ENCODE measurements around the gene C9orf78.
A peak's percentile ranks its signal among the peaks of the same experiment; 100 is the strongest.

C9orf78 gene

DNA sequence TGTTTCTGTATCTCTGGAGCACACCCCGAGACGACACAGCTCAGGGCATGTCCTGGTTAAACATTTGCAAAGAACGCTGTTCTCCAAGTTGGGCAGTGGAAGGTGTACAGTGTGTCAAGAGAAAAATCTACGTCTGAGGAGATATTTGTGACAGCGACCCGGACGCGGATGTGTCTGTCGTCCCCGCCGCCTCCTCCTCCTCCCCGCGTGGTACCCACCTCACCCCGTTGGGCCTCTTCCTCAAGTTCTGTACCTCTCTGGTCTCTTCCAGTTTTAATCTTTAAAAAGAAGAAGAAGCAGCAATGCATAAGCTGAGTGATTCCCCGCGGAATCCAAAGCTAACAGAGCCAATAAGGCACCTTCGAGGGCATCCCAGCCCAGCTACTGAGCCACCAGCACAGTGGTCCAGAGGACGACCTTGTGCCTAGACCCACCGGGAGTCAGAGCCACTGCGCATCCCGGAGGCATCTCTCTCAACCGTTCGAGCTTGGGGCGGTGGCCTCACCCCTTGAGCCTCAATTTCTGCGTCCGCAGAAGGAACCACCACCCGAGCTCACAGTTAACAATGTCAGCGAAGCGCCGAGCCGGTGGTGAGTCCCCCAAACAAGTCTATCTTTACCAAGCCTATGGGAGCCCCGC lies 467 bp downstream of the C9orf78 start:
- DNase-seq (ENCODE audit: low read depth in 1 of 2, low spot score in 1 of 2): peak in 1 of 2 experiments; percentile 54
- Histone ChIP-seq H3K4me3 (replicated peaks; ENCODE audit: insufficient read depth, low read length) (peak overlapping the region; percentile 100), H3K27me3 (ENCODE audit: insufficient read depth, poor library complexity, severe bottlenecking) (no peaks in the 10 kb centered on the region), H3K27ac (replicated peaks) (peak overlapping the region; percentile 76)
- TF ChIP-seq GABPA (IDR thresholded peaks at IDR 0.05; ENCODE audit: low read depth): no peak
- no peak for TF ChIP-seq SPI1 (IDR thresholded peaks at IDR 0.05; ENCODE audit: borderline replicate concordance, low read depth)
- TF ChIP-seq, protein P1, sequence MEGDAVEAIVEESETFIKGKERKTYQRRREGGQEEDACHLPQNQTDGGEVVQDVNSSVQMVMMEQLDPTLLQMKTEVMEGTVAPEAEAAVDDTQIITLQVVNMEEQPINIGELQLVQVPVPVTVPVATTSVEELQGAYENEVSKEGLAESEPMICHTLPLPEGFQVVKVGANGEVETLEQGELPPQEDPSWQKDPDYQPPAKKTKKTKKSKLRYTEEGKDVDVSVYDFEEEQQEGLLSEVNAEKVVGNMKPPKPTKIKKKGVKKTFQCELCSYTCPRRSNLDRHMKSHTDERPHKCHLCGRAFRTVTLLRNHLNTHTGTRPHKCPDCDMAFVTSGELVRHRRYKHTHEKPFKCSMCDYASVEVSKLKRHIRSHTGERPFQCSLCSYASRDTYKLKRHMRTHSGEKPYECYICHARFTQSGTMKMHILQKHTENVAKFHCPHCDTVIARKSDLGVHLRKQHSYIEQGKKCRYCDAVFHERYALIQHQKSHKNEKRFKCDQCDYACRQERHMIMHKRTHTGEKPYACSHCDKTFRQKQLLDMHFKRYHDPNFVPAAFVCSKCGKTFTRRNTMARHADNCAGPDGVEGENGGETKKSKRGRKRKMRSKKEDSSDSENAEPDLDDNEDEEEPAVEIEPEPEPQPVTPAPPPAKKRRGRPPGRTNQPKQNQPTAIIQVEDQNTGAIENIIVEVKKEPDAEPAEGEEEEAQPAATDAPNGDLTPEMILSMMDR (IDR thresholded peaks at IDR 0.05; ENCODE audit: insufficient read depth, low read length): no peak
- TF ChIP-seq, protein P2, sequence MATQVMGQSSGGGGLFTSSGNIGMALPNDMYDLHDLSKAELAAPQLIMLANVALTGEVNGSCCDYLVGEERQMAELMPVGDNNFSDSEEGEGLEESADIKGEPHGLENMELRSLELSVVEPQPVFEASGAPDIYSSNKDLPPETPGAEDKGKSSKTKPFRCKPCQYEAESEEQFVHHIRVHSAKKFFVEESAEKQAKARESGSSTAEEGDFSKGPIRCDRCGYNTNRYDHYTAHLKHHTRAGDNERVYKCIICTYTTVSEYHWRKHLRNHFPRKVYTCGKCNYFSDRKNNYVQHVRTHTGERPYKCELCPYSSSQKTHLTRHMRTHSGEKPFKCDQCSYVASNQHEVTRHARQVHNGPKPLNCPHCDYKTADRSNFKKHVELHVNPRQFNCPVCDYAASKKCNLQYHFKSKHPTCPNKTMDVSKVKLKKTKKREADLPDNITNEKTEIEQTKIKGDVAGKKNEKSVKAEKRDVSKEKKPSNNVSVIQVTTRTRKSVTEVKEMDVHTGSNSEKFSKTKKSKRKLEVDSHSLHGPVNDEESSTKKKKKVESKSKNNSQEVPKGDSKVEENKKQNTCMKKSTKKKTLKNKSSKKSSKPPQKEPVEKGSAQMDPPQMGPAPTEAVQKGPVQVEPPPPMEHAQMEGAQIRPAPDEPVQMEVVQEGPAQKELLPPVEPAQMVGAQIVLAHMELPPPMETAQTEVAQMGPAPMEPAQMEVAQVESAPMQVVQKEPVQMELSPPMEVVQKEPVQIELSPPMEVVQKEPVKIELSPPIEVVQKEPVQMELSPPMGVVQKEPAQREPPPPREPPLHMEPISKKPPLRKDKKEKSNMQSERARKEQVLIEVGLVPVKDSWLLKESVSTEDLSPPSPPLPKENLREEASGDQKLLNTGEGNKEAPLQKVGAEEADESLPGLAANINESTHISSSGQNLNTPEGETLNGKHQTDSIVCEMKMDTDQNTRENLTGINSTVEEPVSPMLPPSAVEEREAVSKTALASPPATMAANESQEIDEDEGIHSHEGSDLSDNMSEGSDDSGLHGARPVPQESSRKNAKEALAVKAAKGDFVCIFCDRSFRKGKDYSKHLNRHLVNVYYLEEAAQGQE (IDR thresholded peaks at IDR 0.05; ENCODE audit: insufficient replicate concordance, low read depth): no peak
- no peak for TF ChIP-seq POLR2AphosphoS5 (IDR thresholded peaks at IDR 0.05; ENCODE audit: low read depth)

DNA sequence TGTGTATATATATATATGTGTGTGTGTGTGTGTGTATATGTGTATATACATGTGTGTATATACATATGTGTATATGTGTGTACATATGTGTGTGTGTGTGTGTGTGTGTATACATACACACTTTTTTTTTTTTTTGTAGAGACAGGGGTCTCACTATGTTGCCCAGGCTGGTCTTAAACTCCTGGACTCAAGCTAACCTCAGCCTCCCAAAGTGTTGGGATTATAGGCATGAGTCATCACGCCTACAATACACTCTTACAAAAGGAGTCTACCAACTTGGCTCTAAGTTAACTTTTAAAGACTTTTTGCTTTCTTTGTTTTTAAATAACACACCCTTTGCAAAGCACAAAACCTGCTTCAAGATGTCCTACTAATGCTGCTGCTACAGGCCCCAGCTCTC lies 2.1 kb downstream of the C9orf78 start:
- Histone ChIP-seq H3K27me3 (ENCODE audit: insufficient read depth, poor library complexity, severe bottlenecking) (no peaks in the 10 kb centered on the region), H3K27ac (replicated peaks) (no peak overlapping the region), H3K4me3 (replicated peaks; ENCODE audit: insufficient read depth, low read length) (no peak overlapping the region)
- no peak for TF ChIP-seq GABPA (IDR thresholded peaks at IDR 0.05; ENCODE audit: low read depth)
- TF ChIP-seq SPI1 (IDR thresholded peaks at IDR 0.05; ENCODE audit: borderline replicate concordance, low read depth): no peak
- TF ChIP-seq, protein P2 (IDR thresholded peaks at IDR 0.05; ENCODE audit: insufficient replicate concordance, low read depth): no peak
- no peak for TF ChIP-seq POLR2AphosphoS5 (IDR thresholded peaks at IDR 0.05; ENCODE audit: low read depth)
- TF ChIP-seq, protein P1 (IDR thresholded peaks at IDR 0.05; ENCODE audit: insufficient read depth, low read length): no peak
- no peak for DNase-seq (ENCODE audit: low read depth in 1 of 2, low spot score in 1 of 2)

DNA sequence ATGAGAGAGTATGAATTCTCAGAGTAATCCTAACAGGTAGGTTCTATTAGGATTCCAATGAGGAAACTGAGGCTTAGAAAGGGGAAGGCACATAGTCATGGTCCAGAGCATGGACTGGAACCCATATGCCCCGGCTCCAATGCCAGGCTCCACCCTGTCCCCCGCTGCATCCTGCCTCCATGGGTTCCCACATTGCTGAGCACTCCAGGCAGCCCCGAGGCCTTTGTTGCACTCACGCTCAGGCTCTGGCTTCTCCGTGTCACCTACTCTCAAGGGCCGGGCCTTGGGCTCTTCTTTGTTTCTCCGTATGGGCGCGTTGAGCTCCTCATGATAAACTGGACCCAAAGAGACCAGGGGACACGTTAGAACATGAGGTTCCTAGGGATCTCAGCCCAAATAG lies 6.1 kb downstream of the C9orf78 start:
- no peak for DNase-seq (ENCODE audit: low read depth in 1 of 2, low spot score in 1 of 2)
- Histone ChIP-seq H3K27me3 (ENCODE audit: insufficient read depth, poor library complexity, severe bottlenecking) (no peaks in the 10 kb centered on the region), H3K4me3 (replicated peaks; ENCODE audit: insufficient read depth, low read length) (no peak overlapping the region), H3K27ac (replicated peaks) (no peak overlapping the region)
- TF ChIP-seq POLR2AphosphoS5 (IDR thresholded peaks at IDR 0.05; ENCODE audit: low read depth): no peak
- TF ChIP-seq SPI1 (IDR thresholded peaks at IDR 0.05; ENCODE audit: borderline replicate concordance, low read depth): no peak
- TF ChIP-seq, protein P1 (IDR thresholded peaks at IDR 0.05; ENCODE audit: insufficient read depth, low read length): no peak
- no peak for TF ChIP-seq GABPA (IDR thresholded peaks at IDR 0.05; ENCODE audit: low read depth)
- TF ChIP-seq, protein P2 (IDR thresholded peaks at IDR 0.05; ENCODE audit: insufficient replicate concordance, low read depth): no peak
